SK-N-MC (cell line): ENCODE measurements around the gene SIPA1L3.
"Not testable (repeated sequence)": the region's sequence is repeated elsewhere in the genome, so short reads cannot be mapped to it uniquely, and the experiment has no call there.

ENCODE experiments used
- DNase-seq: peaks from one replicate; pipeline ENCODE4 v3.0.0-alpha.2; 2011; ENCODE audit warnings: low read depth, low spot score
- H3K27ac ChIP-seq: fragments of 200-600 bp; sonication (generic); 2 replicates; pipeline ENCODE4 v1.5.1; 2016; ENCODE audit warnings: mixed run types
- H3K36me3 ChIP-seq: fragments of 200-600 bp; sonication (generic); 2 replicates; pipeline ENCODE4 v1.6.1; 2017; ENCODE audit warnings: antibody characterized with exemption, low read length, mixed read lengths; ENCODE audit not compliant: insufficient read depth
- H3K4me3 ChIP-seq: fragments of 200-600 bp; sonication (generic); 2 replicates; pipeline ENCODE4 v1.5.1; 2016
- H3K9ac ChIP-seq: fragments of 200-600 bp; sonication (generic); 2 replicates; pipeline ENCODE4 v1.8.0; 2017; ENCODE audit warnings: mixed run types, mixed read lengths; ENCODE audit not compliant: insufficient read length
- H3K9me3 ChIP-seq: fragments of 200-600 bp; sonication (generic); 2 replicates; pipeline ENCODE4 v1.6.1; 2017; ENCODE audit warnings: low read depth, mild to moderate bottlenecking, antibody characterized with exemption, low read length, moderate library complexity, mixed read lengths
- EZH2 ChIP-seq: fragments of 200-600 bp; sonication (generic); IDR thresholded peaks from one replicate; pipeline ENCODE4 v1.6.1; 2017; ENCODE audit warnings: antibody characterized with exemption
- FOXP2 ChIP-seq: optimal IDR thresholded peaks from 2 replicates; pipeline ENCODE3; 2011; ENCODE audit warnings: mild to moderate bottlenecking, moderate library complexity; ENCODE audit not compliant: insufficient read depth; ENCODE audit errors: extremely low read length, control extremely low read depth
- POLR2AphosphoS5 ChIP-seq: IDR thresholded peaks from 2 replicates; pipeline ENCODE4 v1.6.1; 2012; ENCODE audit warnings: mild to moderate bottlenecking, low read depth, low read length, borderline replicate concordance

The SIPA1L3 gene

GRCh38 chr19:38060331-38060730, 153.3 kb downstream of the SIPA1L3 start:
- TF ChIP-seq FOXP2: no peak
- no peak for TF ChIP-seq EZH2
- no peak for TF ChIP-seq POLR2AphosphoS5
- no peak for DNase-seq
- H3K27ac ChIP-seq: no peak overlapping the region
- H3K4me3 ChIP-seq: no peak overlapping the region
- H3K36me3 ChIP-seq: no peaks in the 10 kb centered on the region
- no peaks in the 10 kb centered on the region for H3K9me3 ChIP-seq
- H3K9ac ChIP-seq: no peak overlapping the region

GRCh38 chr19:38061294-38061693, 154.3 kb downstream of the SIPA1L3 start:
- Histone ChIP-seq H3K27ac (no peak overlapping the region), H3K4me3 (no peak overlapping the region), H3K36me3 (no peaks in the 10 kb centered on the region), H3K9ac (no peak overlapping the region), H3K9me3 (no peaks in the 10 kb centered on the region)
- TF ChIP-seq FOXP2: no peak
- no peak for TF ChIP-seq POLR2AphosphoS5
- no peak for TF ChIP-seq EZH2
- DNase-seq: no peak

- H3K9me3 ChIP-seq: no peaks in the 10 kb centered on the region
- H3K4me3 ChIP-seq: no peak overlapping the region
- no peak overlapping the region for H3K9ac ChIP-seq
- no peak overlapping the region for H3K27ac ChIP-seq
- TF ChIP-seq EZH2: no peak
- no peak for TF ChIP-seq POLR2AphosphoS5
- no peak for TF ChIP-seq FOXP2
- no peak for DNase-seq
- H3K36me3 ChIP-seq: no peaks in the 10 kb centered on the region
These were observed 156.2 kb downstream of the SIPA1L3 start for GRCh38 chr19:38062959-38063761.

- Histone ChIP-seq H3K36me3 (no peaks in the 10 kb centered on the region), H3K4me3 (no peak overlapping the region), H3K9me3 (no peaks in the 10 kb centered on the region), H3K9ac (no peak overlapping the region), H3K27ac (no peak overlapping the region)
- no peak for TF ChIP-seq FOXP2
- no peak for DNase-seq
These were observed 156.9 kb downstream of the SIPA1L3 start for GRCh38 chr19:38063928-38064327.

DNA sequence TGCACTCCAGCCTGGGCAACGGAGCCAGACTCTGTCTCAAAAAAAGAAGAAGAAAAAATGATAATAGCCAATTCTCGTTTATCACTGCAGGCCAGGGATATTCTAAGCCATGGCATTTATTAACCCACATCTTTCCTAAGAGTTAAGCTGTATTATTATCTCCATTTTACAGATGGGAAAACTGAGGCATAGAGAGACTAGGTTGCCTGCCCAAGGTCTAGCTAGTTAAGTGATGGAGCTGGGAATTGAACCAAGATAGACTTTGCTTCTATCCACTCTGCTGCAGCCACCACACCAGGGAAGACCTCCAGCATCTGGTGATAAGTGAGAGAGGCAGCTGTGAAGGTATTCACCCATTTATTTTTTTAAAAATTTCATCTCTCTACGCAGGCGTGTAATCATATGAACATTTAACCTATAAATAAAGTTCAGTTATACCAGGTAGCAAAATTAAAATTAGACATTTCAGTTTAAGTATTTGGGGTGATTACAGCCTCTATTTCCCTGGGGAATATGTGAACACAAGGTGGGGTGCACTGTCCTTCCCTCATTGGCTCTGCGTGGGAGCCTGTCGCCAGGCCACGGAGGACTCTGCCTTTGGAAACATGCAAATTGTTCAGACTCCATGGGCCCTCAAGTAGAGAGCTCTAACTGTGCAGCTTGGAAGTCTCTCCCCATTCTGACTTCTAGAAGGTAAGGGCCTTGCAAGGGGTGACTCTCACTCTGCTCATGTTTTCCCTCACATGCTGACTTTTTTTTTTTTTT, 157.8 kb downstream of the SIPA1L3 start:
- no peaks in the 10 kb centered on the region for H3K9me3 ChIP-seq
- H3K4me3 ChIP-seq: no peak overlapping the region
- TF ChIP-seq POLR2AphosphoS5 (no peak), FOXP2 (no peak), EZH2 (no peak)
- H3K27ac ChIP-seq: no peak overlapping the region
- H3K36me3 ChIP-seq: no peaks in the 10 kb centered on the region
- H3K9ac ChIP-seq: no peak overlapping the region
- DNase-seq: no peak

GRCh38 chr19:38065775-38066174, 158.8 kb downstream of the SIPA1L3 start:
- not testable (repeated sequence) for H3K9me3 ChIP-seq, H3K27ac ChIP-seq

GRCh38 chr19:38068826-38069225, 161.8 kb downstream of the SIPA1L3 start:
- Histone ChIP-seq H3K4me3 (no peak overlapping the region), H3K9me3 (no peaks in the 10 kb centered on the region), H3K36me3 (no peaks in the 10 kb centered on the region), H3K27ac (no peak overlapping the region), H3K9ac (no peak overlapping the region)
- DNase-seq: no peak
- no peak for TF ChIP-seq EZH2
- TF ChIP-seq POLR2AphosphoS5: no peak
- TF ChIP-seq FOXP2: no peak

More at GRCh38 chr19:38065775-38066174, 158.8 kb downstream of the SIPA1L3 start:
- not testable (repeated sequence) for H3K9ac ChIP-seq, H3K36me3 ChIP-seq, H3K4me3 ChIP-seq, DNase-seq

GRCh38 chr19:38070573-38070972, 163.6 kb downstream of the SIPA1L3 start:
- H3K4me3 ChIP-seq: no peak overlapping the region
- no peak for TF ChIP-seq EZH2
- TF ChIP-seq FOXP2: no peak
- no peaks in the 10 kb centered on the region for H3K9me3 ChIP-seq
- no peak overlapping the region for H3K9ac ChIP-seq
- no peaks in the 10 kb centered on the region for H3K36me3 ChIP-seq
- no peak for DNase-seq
- no peak overlapping the region for H3K27ac ChIP-seq

DNA sequence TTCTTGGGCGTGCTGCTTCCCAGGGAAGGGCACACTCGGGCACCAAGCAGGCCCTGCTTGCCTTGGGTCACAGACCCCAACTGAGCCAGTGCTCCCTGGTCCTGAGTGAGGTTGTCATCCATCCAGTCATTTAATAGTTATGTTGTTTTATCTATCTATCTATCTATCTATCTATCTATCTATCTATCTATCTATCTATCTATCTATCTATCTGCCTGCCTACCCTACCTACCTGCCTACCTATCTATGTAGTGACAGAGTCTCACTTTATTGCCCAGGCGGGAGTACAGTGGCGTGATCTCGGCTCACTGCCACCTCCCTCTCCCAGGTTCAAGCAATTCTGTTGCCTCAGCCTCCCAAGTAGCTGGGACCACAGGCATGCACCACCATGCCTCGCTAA, 164.0 kb downstream of the SIPA1L3 start:
- not testable (repeated sequence) for H3K9me3 ChIP-seq, DNase-seq, H3K36me3 ChIP-seq, H3K9ac ChIP-seq, H3K27ac ChIP-seq, H3K4me3 ChIP-seq
